ENCODE measurements around the gene HAUS2. TPM values are rescaled to one million over a fixed set of nuclear protein-coding genes. Genes with fewer than 3 reads are reported as not detected.

Gene HAUS2
- total RNA-seq, 1 donor from 2014 or later, result 23.5 TPM

DNA sequence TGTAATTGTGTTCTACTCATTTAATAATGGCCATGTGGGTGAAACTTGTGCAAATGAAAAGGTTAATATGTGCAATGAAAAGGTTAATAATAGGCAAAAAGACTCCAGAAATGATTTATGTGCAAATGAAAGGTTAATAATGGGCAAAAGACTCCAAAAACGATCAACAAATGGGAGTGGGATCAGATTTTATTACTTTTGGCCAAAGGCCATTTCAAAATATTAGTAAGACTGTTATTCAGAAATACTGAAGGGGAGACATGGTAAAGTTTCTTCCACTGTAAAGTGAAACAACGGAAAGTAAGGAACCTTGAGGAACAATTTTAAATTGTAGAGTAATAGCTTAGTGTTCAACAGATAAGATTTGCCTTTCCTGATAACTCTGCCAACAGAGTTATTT lies 67.5 kb downstream of the HAUS2 start:
- no peak overlapping the region for H3K27ac Mint-ChIP-seq (ENCODE audit: unreplicated experiment)
- TF ChIP-seq, protein P1, sequence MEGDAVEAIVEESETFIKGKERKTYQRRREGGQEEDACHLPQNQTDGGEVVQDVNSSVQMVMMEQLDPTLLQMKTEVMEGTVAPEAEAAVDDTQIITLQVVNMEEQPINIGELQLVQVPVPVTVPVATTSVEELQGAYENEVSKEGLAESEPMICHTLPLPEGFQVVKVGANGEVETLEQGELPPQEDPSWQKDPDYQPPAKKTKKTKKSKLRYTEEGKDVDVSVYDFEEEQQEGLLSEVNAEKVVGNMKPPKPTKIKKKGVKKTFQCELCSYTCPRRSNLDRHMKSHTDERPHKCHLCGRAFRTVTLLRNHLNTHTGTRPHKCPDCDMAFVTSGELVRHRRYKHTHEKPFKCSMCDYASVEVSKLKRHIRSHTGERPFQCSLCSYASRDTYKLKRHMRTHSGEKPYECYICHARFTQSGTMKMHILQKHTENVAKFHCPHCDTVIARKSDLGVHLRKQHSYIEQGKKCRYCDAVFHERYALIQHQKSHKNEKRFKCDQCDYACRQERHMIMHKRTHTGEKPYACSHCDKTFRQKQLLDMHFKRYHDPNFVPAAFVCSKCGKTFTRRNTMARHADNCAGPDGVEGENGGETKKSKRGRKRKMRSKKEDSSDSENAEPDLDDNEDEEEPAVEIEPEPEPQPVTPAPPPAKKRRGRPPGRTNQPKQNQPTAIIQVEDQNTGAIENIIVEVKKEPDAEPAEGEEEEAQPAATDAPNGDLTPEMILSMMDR (IDR thresholded peaks at IDR 0.05; ENCODE audit: unreplicated experiment), result no peak
- peaks cover 3% of the 10 kb centered on the region for H3K4me1 Mint-ChIP-seq (ENCODE audit: unreplicated experiment)
- H3K9me3 Mint-ChIP-seq (ENCODE audit: unreplicated experiment), result no peaks in the 10 kb centered on the region
- H3K4me3 Mint-ChIP-seq (ENCODE audit: unreplicated experiment), result no peak overlapping the region
- DNase-seq (ENCODE audit: low spot score), result no peak
- H3K27me3 Mint-ChIP-seq (ENCODE audit: unreplicated experiment), result no peaks in the 10 kb centered on the region
- no peaks in the 10 kb centered on the region for H3K36me3 Mint-ChIP-seq (ENCODE audit: low read depth, unreplicated experiment)

Other genes starting within 250 kb of the HAUS2 start
- gene CAPN3, start 189.3 kb upstream of the HAUS2 start, total RNA-seq (ENCODE audit: unreplicated experiment), result 2.0 TPM
- 56.3 TPM for gene ZNF106, start 57.7 kb upstream of the HAUS2 start, total RNA-seq (ENCODE audit: unreplicated experiment)
- 121 TPM for gene SNAP23, start 53.2 kb upstream of the HAUS2 start, total RNA-seq (ENCODE audit: unreplicated experiment)
- gene LRRC57, start within 50 bp of the HAUS2 start, total RNA-seq (ENCODE audit: unreplicated experiment), result 32.7 TPM
- 7.2 TPM for gene STARD9, start 26.8 kb downstream of the HAUS2 start, total RNA-seq (ENCODE audit: unreplicated experiment)
- 29.9 TPM for gene CDAN1, start 188.3 kb downstream of the HAUS2 start, total RNA-seq (ENCODE audit: unreplicated experiment)